Endothelial cell of umbilical vein (primary cell): ENCODE measurements around the gene RGS1. TPM values are rescaled to one million over a fixed set of nuclear protein-coding genes. Genes with fewer than 3 reads are reported as not detected.

Source experiments
- BruUV-seq: library from RNA; stranded (reverse); fragments of 400-500 nt; replicated peaks from 2 replicates; lab custom pipeline; 2021; lab: Mats Ljungman, UMichigan
- CTCF ChIA-PET: fragments of 300-600, 350-600 bp; sonication (Branson Sonifier 250); formaldehyde crosslinking; loops from one replicate; lab custom pipeline; 2021; ENCODE audit warnings: antibody characterized with exemption, inconsistent platforms; lab: Charles Lee
- POLR2A ChIA-PET: fragments of 300-600, 350-600 bp; sonication (Branson Sonifier 250); formaldehyde crosslinking; loops from one replicate; lab custom pipeline; 2021; ENCODE audit warnings: antibody characterized with exemption, inconsistent platforms; lab: Charles Lee
- DNase-seq: peaks from one replicate; pipeline ENCODE4 v3.0.0-alpha.2; 2011; ENCODE audit warnings: low read depth, low spot score
- FAIRE-seq: peaks from 2 replicates; lab custom pipeline; 2011; peaks lifted over from hg19 to GRCh38; lab: Jason Lieb, UNC
- H2AFZ ChIP-seq: 2 replicates; pipeline ENCODE4 v1.6.0; 2012; ENCODE audit warnings: low read depth, low read length, control low read depth, inconsistent platforms
- H3K27ac ChIP-seq: 2 replicates; pipeline ENCODE4 v1.5.1; 2011; ENCODE audit warnings: low read depth, mild to moderate bottlenecking, control low read depth, low read length, moderate library complexity; ENCODE audit not compliant: insufficient read depth
- H3K27me3 ChIP-seq, 2 experiments: 2 replicates each; pipeline versions ENCODE4 v1.6.0 to v1.6.1; 2011; ENCODE audit warnings: low read length in 2 of 2, mixed read lengths in 1 of 2; ENCODE audit not compliant: control insufficient read depth in 2 of 2, insufficient read depth in 2 of 2
- H3K36me3 ChIP-seq, 2 experiments: 2 replicates in 1 of 2; 3 replicates in 1 of 2; pipeline ENCODE4 v1.5.1; 2011; ENCODE audit warnings: low read length in 2 of 2, mild to moderate bottlenecking in 1 of 2, moderate library complexity in 1 of 2; ENCODE audit not compliant: control insufficient read depth in 2 of 2, insufficient read depth in 2 of 2; ENCODE audit errors: extremely low read depth in 1 of 2
- H3K4me1 ChIP-seq: 3 replicates; pipeline ENCODE4 v1.5.1; 2011; ENCODE audit warnings: mild to moderate bottlenecking, low read length; ENCODE audit not compliant: control insufficient read depth, insufficient read depth; ENCODE audit errors: extremely low read depth
- H3K4me2 ChIP-seq: 2 replicates; pipeline ENCODE4 v1.6.1; 2011; ENCODE audit warnings: low read length, control low read depth, mixed read lengths; ENCODE audit not compliant: insufficient read depth
- H3K4me3 ChIP-seq, 3 experiments: fragments of 200-600 bp in 1 of 3; sonication (generic), shearing (Covaris generic) in 1 of 3; replicated peaks in 1 of 3; 2 replicates each; pipeline ENCODE4 v1.5.1; 2011 to 2016; ENCODE audit warnings: control low read depth in 3 of 3, low read length in 3 of 3, mild to moderate bottlenecking in 2 of 3, inconsistent platforms in 1 of 3, low read depth in 1 of 3, moderate library complexity in 1 of 3; ENCODE audit not compliant: insufficient read depth in 1 of 3
- H3K79me2 ChIP-seq: 2 replicates; pipeline ENCODE4 v1.6.0; 2012; ENCODE audit warnings: low read length, inconsistent platforms; ENCODE audit not compliant: control insufficient read depth, insufficient read depth
- H3K9ac ChIP-seq: replicated peaks from 2 replicates; pipeline ENCODE3; 2011; ENCODE audit warnings: low read length, control low read depth; ENCODE audit not compliant: insufficient read depth; ENCODE audit errors: extremely low read depth
- H3K9me1 ChIP-seq: replicated peaks from 3 replicates; pipeline ENCODE4 v1.6.0; 2011; ENCODE audit warnings: mild to moderate bottlenecking, low read length; ENCODE audit not compliant: control insufficient read depth, insufficient read depth; ENCODE audit errors: extremely low read depth
- H3K9me3 ChIP-seq: replicated peaks from 2 replicates; pipeline ENCODE4 v1.5.1; 2012; ENCODE audit warnings: low read length, inconsistent platforms; ENCODE audit not compliant: control insufficient read depth, insufficient read depth
- H4K20me1 ChIP-seq: replicated peaks from 2 replicates; pipeline ENCODE3; 2011; ENCODE audit warnings: mild to moderate bottlenecking, low read length; ENCODE audit not compliant: control insufficient read depth, insufficient read depth; ENCODE audit errors: extremely low read depth
- EZH2 ChIP-seq: IDR thresholded peaks from 2 replicates; pipeline ENCODE4 v1.6.1; 2012; ENCODE audit warnings: borderline replicate concordance, low read depth, mild to moderate bottlenecking, moderate library complexity, low read length, inconsistent platforms; ENCODE audit not compliant: severe bottlenecking
- FOS ChIP-seq: IDR thresholded peaks from 2 replicates; pipeline ENCODE4 v1.6.1; 2011; ENCODE audit warnings: mild to moderate bottlenecking, low read length, moderate library complexity, borderline replicate concordance; ENCODE audit not compliant: insufficient read depth
- GATA2 ChIP-seq: IDR thresholded peaks from 2 replicates; pipeline ENCODE4 v1.7.0; 2011; ENCODE audit warnings: low read depth, mild to moderate bottlenecking, moderate library complexity, mixed read lengths, low read length; ENCODE audit not compliant: insufficient read length, insufficient read depth
- JUN ChIP-seq: IDR thresholded peaks from 2 replicates; pipeline ENCODE4 v1.6.1; 2011; ENCODE audit warnings: borderline replicate concordance, low read depth; ENCODE audit not compliant: insufficient read length, insufficient read depth
- POLR2A ChIP-seq: IDR thresholded peaks from 2 replicates; pipeline ENCODE4 v1.6.1; 2012; ENCODE audit warnings: low read depth, mild to moderate bottlenecking, control low read depth, low read length
- dilution Hi-C: fragments of 300-500 bp; cut with MboI; formaldehyde crosslinking; loops from one replicate; pipeline ENCODE4 v1.15.0; 2019; ENCODE audit warnings: low sequenced_read_pairs; ENCODE audit not compliant: extremely low pct_ligation_motif_present
- intact Hi-C: fragments of 100-400 bp; cut with micrococcal nuclease; formaldehyde crosslinking; loops from one replicate; pipeline ENCODE4 v1.10.0; 2022
- polyA plus RNA-seq, 4 experiments: library from polyadenylated mRNA; depleted of rRNA in 3 of 4; stranded (reverse) in 3 of 4; unstranded in 1 of 4; fragments of >200 nt; gene quantifications; 2 replicates each; pipeline versions ENCODE4 v1.2.1 to v1.2.3, GENCODE V29; 2011 to 2012; ENCODE audit warnings: missing spikeins in 1 of 4
- total RNA-seq: library from RNA; stranded (reverse); gene quantifications from 2 replicates; pipeline ENCODE4 v1.2.3, GENCODE V29; 2021
- TF ChIP-seq, protein P1 (sequence below), 2 donors: IDR thresholded peaks; 1 replicate in 1 of 2; 2 replicates in 1 of 2; pipeline ENCODE4 v1.5.1; 2011; ENCODE audit warnings: low read length in 2 of 2, mild to moderate bottlenecking in 2 of 2, moderate library complexity in 2 of 2, control low read depth in 1 of 2, inconsistent platforms in 1 of 2, low read depth in 1 of 2; ENCODE audit not compliant: insufficient read depth in 1 of 2; ENCODE audit errors: extremely low read depth in 1 of 2
- TF ChIP-seq, protein P2 (sequence below): IDR thresholded peaks from 2 replicates; pipeline ENCODE4 v1.6.1; 2011; ENCODE audit not compliant: insufficient read depth, insufficient read length

Gene RGS1
- total and polyA plus RNA-seq, 2 donors (not counting 3 experiments of a cell fraction or from before 2014, with no cell fraction given), result not detected

DNA sequence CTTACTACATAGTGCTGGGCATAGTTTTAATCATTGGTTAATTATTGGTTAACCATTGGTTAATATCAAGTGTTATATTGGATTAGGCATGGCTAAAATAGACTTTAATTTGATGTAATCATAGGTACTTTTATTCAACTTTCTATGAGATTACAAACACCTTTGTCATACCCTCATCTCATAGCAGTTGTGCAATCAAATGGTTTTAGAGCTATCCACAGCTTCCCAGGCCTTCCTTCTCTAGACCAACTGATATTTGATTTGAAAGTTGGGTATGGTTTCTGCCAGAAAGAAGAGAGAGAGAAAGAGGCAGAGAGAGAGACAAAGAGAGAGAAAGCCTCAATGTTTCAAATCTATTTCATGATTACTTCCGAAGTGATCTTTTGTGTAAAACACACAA is 9.6 kb upstream of the RGS1 start:
- no peak overlapping the region for H3K27ac ChIP-seq
- no peaks in the 10 kb centered on the region for H3K9me1 ChIP-seq
- no peaks in the 10 kb centered on the region for H3K79me2 ChIP-seq
- intact Hi-C loops (no loop called here), dilution Hi-C loops (no loop called here)
- no TSS peak for BruUV-seq
- CTCF ChIA-PET, result no interaction called here
- H3K9ac ChIP-seq, result no peak overlapping the region
- TF ChIP-seq FOS (no peak), GATA2 (no peak), POLR2A (no peak), JUN (no peak), EZH2 (no peak)
- TF ChIP-seq, protein P1, sequence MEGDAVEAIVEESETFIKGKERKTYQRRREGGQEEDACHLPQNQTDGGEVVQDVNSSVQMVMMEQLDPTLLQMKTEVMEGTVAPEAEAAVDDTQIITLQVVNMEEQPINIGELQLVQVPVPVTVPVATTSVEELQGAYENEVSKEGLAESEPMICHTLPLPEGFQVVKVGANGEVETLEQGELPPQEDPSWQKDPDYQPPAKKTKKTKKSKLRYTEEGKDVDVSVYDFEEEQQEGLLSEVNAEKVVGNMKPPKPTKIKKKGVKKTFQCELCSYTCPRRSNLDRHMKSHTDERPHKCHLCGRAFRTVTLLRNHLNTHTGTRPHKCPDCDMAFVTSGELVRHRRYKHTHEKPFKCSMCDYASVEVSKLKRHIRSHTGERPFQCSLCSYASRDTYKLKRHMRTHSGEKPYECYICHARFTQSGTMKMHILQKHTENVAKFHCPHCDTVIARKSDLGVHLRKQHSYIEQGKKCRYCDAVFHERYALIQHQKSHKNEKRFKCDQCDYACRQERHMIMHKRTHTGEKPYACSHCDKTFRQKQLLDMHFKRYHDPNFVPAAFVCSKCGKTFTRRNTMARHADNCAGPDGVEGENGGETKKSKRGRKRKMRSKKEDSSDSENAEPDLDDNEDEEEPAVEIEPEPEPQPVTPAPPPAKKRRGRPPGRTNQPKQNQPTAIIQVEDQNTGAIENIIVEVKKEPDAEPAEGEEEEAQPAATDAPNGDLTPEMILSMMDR (IDR thresholded peaks at IDR 0.05; ENCODE audit: extremely low read depth in 1 of 2, insufficient read depth in 1 of 2, low read depth in 1 of 2, low read length in 2 of 2), result no peak
- TF ChIP-seq, protein P2, sequence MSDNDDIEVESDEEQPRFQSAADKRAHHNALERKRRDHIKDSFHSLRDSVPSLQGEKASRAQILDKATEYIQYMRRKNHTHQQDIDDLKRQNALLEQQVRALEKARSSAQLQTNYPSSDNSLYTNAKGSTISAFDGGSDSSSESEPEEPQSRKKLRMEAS, result no peak
- no peak overlapping the region for H3K4me2 ChIP-seq
- no peaks in the 10 kb centered on the region for H3K36me3 ChIP-seq
- no peaks in the 10 kb centered on the region for H3K4me1 ChIP-seq
- no peaks in the 10 kb centered on the region for H3K9me3 ChIP-seq
- H4K20me1 ChIP-seq, result no peaks in the 10 kb centered on the region
- H3K4me3 ChIP-seq, result no peak overlapping the region
- DNase-seq, result no peak
- no peak overlapping the region for H2AFZ ChIP-seq
- POLR2A ChIA-PET, result no interaction called here
- no peak for FAIRE-seq
- no peaks in the 10 kb centered on the region for H3K27me3 ChIP-seq
